ENCODE results near the gene SYK. TPM values are rescaled to one million over a fixed set of nuclear protein-coding genes. Genes with fewer than 3 reads are reported as not detected.
"Not testable (repeated sequence)": the region's sequence is repeated elsewhere in the genome, so short reads cannot be mapped to it uniquely, and the experiment has no call there.

The SYK gene
- total and polyA plus RNA-seq, 8 donors = 2.2 to 34.4 (median 18.9) TPM

DNA sequence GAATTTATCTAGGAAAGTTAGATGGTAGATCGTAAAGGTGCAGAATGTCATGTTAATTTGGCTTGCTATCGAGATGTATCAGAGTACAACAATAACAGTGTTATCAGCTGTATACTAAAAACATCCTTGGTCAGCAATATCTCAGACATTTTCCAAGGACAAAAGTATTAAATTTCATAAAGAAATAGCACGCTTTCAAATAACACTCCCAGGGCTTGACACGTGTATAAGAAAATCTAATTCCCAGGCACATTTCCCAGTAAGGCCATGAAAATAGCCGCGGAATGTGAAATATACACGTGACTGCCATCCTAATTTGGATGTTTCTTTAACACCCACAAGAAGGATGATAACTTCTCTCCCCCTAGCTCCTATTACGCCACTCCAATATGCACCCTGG lies 17.7 kb upstream of the SYK start:
- Histone ChIP-seq H3K4me1 (peaks cover 0 to 10% (median 0%) of the 10 kb centered on the region in 4 donors), H3K27me3 (peaks cover 0 to 3% (median 0%) of the 10 kb centered on the region in 3 donors), H3K4me3 (no peak overlapping the region), H3K27ac (no peak overlapping the region), H3K9me3 (no peaks in the 10 kb centered on the region), H3K36me3 (no peaks in the 10 kb centered on the region)
- no peak for TF ChIP-seq POLR2AphosphoS5 (IDR thresholded peaks at IDR 0.05)
- TF ChIP-seq, protein P1, sequence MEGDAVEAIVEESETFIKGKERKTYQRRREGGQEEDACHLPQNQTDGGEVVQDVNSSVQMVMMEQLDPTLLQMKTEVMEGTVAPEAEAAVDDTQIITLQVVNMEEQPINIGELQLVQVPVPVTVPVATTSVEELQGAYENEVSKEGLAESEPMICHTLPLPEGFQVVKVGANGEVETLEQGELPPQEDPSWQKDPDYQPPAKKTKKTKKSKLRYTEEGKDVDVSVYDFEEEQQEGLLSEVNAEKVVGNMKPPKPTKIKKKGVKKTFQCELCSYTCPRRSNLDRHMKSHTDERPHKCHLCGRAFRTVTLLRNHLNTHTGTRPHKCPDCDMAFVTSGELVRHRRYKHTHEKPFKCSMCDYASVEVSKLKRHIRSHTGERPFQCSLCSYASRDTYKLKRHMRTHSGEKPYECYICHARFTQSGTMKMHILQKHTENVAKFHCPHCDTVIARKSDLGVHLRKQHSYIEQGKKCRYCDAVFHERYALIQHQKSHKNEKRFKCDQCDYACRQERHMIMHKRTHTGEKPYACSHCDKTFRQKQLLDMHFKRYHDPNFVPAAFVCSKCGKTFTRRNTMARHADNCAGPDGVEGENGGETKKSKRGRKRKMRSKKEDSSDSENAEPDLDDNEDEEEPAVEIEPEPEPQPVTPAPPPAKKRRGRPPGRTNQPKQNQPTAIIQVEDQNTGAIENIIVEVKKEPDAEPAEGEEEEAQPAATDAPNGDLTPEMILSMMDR (IDR thresholded peaks at IDR 0.05) = no peak
- no peak for TF ChIP-seq EP300 (IDR thresholded peaks at IDR 0.05)
- no peak for TF ChIP-seq POLR2A (IDR thresholded peaks at IDR 0.05)
- no peak for DNase-seq
- WGBS, 5 donors = 57 to 71% (median 70%) methylated on average over 8 of the region's 8 CpGs
- intact Hi-C loops (cut with DNase I; ENCODE audit: low total_unique reads) = no loop called here

GRCh38 chr9:90787771-90788460 lies 13.7 kb upstream of the SYK start:
- intact Hi-C loops (cut with DNase I; ENCODE audit: low total_unique reads) = no loop called here
- peaks cover 0 to 3% (median 0%) of the 10 kb centered on the region in 3 donors for H3K27me3 ChIP-seq
- 52 to 76% (median 64%) methylated on average over 4 of the region's 4 CpGs for WGBS, 5 donors
- no peak overlapping the region for H3K27ac ChIP-seq
- H3K9me3 ChIP-seq = no peaks in the 10 kb centered on the region
- no peaks in the 10 kb centered on the region for H3K36me3 ChIP-seq
- H3K4me1 ChIP-seq = peaks cover 0 to 10% (median 0%) of the 10 kb centered on the region in 4 donors
- TF ChIP-seq POLR2A (IDR thresholded peaks at IDR 0.05) (no peak), EP300 (IDR thresholded peaks at IDR 0.05) (no peak), POLR2AphosphoS5 (IDR thresholded peaks at IDR 0.05) (no peak)
- TF ChIP-seq, protein P1 (IDR thresholded peaks at IDR 0.05) = no peak
- H3K4me3 ChIP-seq = no peak overlapping the region
- DNase-seq = no peak

- DNase-seq; H3K9me3 ChIP-seq; intact Hi-C loops (cut with DNase I; ENCODE audit: low total_unique reads); H3K36me3 ChIP-seq; H3K4me1 ChIP-seq; H3K27ac ChIP-seq; H3K27me3 ChIP-seq; H3K4me3 ChIP-seq: not testable (repeated sequence)
- WGBS, 5 donors = 60 to 85% (median 75%) methylated on average over 1 of the region's 1 CpG
These were observed 13.1 kb upstream of the SYK start for GRCh38 chr9:90788527-90788926.

GRCh38 chr9:90789408-90789807 lies 12.2 kb upstream of the SYK start:
- 78 to 92% (median 86%) methylated on average over 4 of the region's 4 CpGs for WGBS, 5 donors
- TF ChIP-seq POLR2A (IDR thresholded peaks at IDR 0.05) (no peak), POLR2AphosphoS5 (IDR thresholded peaks at IDR 0.05) (no peak), EP300 (IDR thresholded peaks at IDR 0.05) (no peak)
- TF ChIP-seq, protein P1 (IDR thresholded peaks at IDR 0.05) = no peak
- H3K4me3 ChIP-seq = no peak overlapping the region
- H3K36me3 ChIP-seq = no peaks in the 10 kb centered on the region
- H3K9me3 ChIP-seq = no peaks in the 10 kb centered on the region
- H3K27me3 ChIP-seq = peaks cover 0 to 3% (median 0%) of the 10 kb centered on the region in 3 donors
- no peaks in the 10 kb centered on the region for H3K4me1 ChIP-seq
- H3K27ac ChIP-seq = no peak overlapping the region
- intact Hi-C loops (cut with DNase I; ENCODE audit: low total_unique reads) = no loop called here
- DNase-seq = no peak

GRCh38 chr9:90789862-90790261 lies 11.8 kb upstream of the SYK start:
- TF ChIP-seq EP300 (IDR thresholded peaks at IDR 0.05) (no peak), POLR2AphosphoS5 (IDR thresholded peaks at IDR 0.05) (no peak), POLR2A (IDR thresholded peaks at IDR 0.05) (no peak)
- TF ChIP-seq, protein P1 (IDR thresholded peaks at IDR 0.05) = no peak
- DNase-seq = no peak
- Histone ChIP-seq H3K9me3 (no peaks in the 10 kb centered on the region), H3K4me3 (no peak overlapping the region), H3K4me1 (peaks cover 0 to 2% (median 0%) of the 10 kb centered on the region in 4 donors), H3K27ac (no peak overlapping the region), H3K27me3 (peaks cover 0 to 3% (median 0%) of the 10 kb centered on the region in 3 donors), H3K36me3 (no peaks in the 10 kb centered on the region)
- WGBS, 5 donors = 53 to 85% (median 81%) methylated on average over 4 of the region's 4 CpGs
- intact Hi-C loops (cut with DNase I; ENCODE audit: low total_unique reads) = no loop called here

GRCh38 chr9:90793024-90793423 lies 8.6 kb upstream of the SYK start:
- H3K9me3 ChIP-seq; H3K27me3 ChIP-seq; H3K27ac ChIP-seq; intact Hi-C loops (cut with DNase I; ENCODE audit: low total_unique reads); H3K36me3 ChIP-seq; H3K4me3 ChIP-seq; DNase-seq: not testable (repeated sequence)
- H3K4me1 ChIP-seq = peaks cover 0 to 24% (median 0%) of the 10 kb centered on the region in 4 donors
- WGBS, 5 donors = 57 to 100% (median 96%) methylated on average over 1 to 3 of the region's 3 CpGs; no CpG with 5 or more reads in 1 of the 5 donors

Measured in stomach (tissue), 9 donors.